Activated T-helper 2 cell treated with anti-CD3 and anti-CD28 coated beads, Interferon-gamma antibody, Interleukin-2, Interleukin-4, amounts not matched to agents 10 μg/mL and 5 μg/mL and 100 μg/mL, durations not matched to agents 14 hours and 24 hours and 36 hours (primary cell): ENCODE measurements around the gene MRPL38. TPM values are rescaled to one million over a fixed set of nuclear protein-coding genes. Genes with fewer than 3 reads are reported as not detected.
A peak's percentile ranks its signal among the peaks of the same experiment; 100 is the strongest.

Experiments
- DNase-seq: peaks from one replicate; pipeline ENCODE4 v3.0.0; 2021; ENCODE audit warnings: low spot score
- H3K27ac Mint-ChIP-seq: one replicate; pipeline ENCODE4 v1.8.0; 2021; ENCODE audit warnings: mixed read lengths
- H3K27me3 Mint-ChIP-seq: one replicate; pipeline ENCODE4 v1.8.0; 2021; ENCODE audit warnings: low read depth, mixed read lengths
- H3K36me3 Mint-ChIP-seq: one replicate; pipeline ENCODE4 v1.8.0; 2021; ENCODE audit warnings: low read depth, mixed read lengths
- H3K4me1 Mint-ChIP-seq: one replicate; pipeline ENCODE4 v1.8.0; 2021; ENCODE audit warnings: low read depth, mixed read lengths
- H3K4me3 Mint-ChIP-seq: one replicate; pipeline ENCODE4 v1.8.0; 2021; ENCODE audit warnings: low read depth, mild to moderate bottlenecking, moderate library complexity, mixed read lengths
- H3K9me3 Mint-ChIP-seq: one replicate; pipeline ENCODE4 v1.8.0; 2021; ENCODE audit warnings: mixed read lengths
- intact Hi-C: fragments of 100-400 bp; cut with micrococcal nuclease; formaldehyde crosslinking; loops from one replicate; pipeline ENCODE4 v1.15.1; 2023
- total RNA-seq: library from RNA; stranded (reverse); gene quantifications from 2 replicates; pipeline ENCODE4 v1.2.3, GENCODE V29; 2022

MRPL38 gene
- total RNA-seq, 1 donor from 2014 or later = 127 TPM

GRCh38 chr17:75914643-75915267 is 10.1 kb upstream of the MRPL38 start:
- no peak overlapping the region for H3K4me3 Mint-ChIP-seq
- intact Hi-C loops = no loop called here
- H3K36me3 Mint-ChIP-seq = no peaks in the 10 kb centered on the region
- no peaks in the 10 kb centered on the region for H3K27me3 Mint-ChIP-seq
- peaks cover 2% of the 10 kb centered on the region for H3K4me1 Mint-ChIP-seq
- H3K9me3 Mint-ChIP-seq = no peaks in the 10 kb centered on the region
- no peak overlapping the region for H3K27ac Mint-ChIP-seq
- no peak for DNase-seq

DNA sequence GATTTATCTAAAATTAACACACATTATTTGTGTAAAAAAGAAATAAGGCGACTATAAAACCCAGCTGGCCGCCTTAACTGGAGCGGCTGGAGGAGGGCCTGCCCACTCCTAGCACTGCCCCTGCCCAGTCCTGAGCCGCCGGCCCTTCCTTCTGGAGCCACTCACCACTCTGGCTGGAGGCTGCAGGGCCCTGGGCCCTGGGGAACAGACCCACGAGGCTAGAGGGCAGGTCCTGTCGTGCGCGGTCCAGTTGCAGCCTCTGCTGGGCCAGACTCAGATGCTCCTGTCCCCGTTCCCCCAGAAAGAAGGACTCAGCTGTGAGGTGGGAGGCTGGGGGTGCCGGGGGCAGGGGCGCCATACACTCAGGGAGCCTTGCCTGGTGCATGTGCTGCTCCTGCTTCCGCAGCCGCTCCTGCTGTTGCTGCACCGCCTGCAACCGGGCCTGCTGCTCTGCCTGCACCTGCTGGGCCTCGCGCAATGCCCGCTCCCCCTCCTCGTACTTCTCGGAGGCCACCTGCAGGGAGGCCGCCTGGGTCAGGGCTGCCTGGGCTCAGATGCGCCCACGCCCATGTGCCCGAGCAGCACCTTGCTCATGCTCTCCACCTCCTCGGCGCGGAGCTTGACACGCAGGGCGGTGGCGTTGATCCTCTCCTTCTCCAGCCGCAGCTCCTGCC is 9.0 kb upstream of the MRPL38 start:
- Mint-ChIP-seq H3K27ac (no peak overlapping the region), H3K36me3 (no peaks in the 10 kb centered on the region), H3K9me3 (no peaks in the 10 kb centered on the region), H3K4me1 (peaks cover 2% of the 10 kb centered on the region), H3K27me3 (no peaks in the 10 kb centered on the region), H3K4me3 (no peak overlapping the region)
- no peak for DNase-seq
- intact Hi-C loops = no loop called here

GRCh38 chr17:75910699-75911098 is 6.0 kb upstream of the MRPL38 start:
- Mint-ChIP-seq H3K4me1 (peaks cover 5% of the 10 kb centered on the region), H3K9me3 (no peaks in the 10 kb centered on the region), H3K36me3 (no peaks in the 10 kb centered on the region), H3K4me3 (no peak overlapping the region), H3K27ac (no peak overlapping the region), H3K27me3 (no peaks in the 10 kb centered on the region)
- DNase-seq = no peak
- intact Hi-C loops = no loop called here

DNA sequence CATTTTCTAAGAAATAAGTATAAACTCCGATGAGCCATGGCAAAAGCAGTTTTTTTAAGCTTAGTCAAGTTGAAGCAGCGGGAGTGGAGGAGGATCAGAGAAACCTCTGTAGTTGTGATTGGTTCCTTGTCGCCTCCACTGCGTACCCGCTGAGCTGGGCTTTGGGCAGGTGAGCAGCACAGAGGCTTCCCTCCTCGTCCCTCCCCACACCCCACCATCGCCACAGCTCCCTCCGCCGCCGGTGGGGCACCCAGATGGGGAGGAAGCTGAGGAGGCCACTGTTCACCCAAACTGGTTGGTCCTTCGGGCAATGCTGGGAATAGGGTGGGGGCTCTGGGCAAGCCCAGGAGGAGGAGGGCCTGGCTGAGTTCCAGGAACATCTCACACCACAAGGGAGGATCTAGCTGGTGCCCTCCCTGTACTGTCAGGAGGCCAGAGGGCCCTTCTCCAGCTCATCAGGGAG is 5.2 kb upstream of the MRPL38 start:
- H3K4me1 Mint-ChIP-seq = peaks cover 5% of the 10 kb centered on the region
- DNase-seq = no peak
- H3K27ac Mint-ChIP-seq = no peak overlapping the region
- no peaks in the 10 kb centered on the region for H3K36me3 Mint-ChIP-seq
- H3K4me3 Mint-ChIP-seq = no peak overlapping the region
- no peaks in the 10 kb centered on the region for H3K27me3 Mint-ChIP-seq
- intact Hi-C loops = loop anchor here (10.0 kb wide), 1 partner anchor 195 kb away; the partner anchor contains the start of gene EXOC7
- H3K9me3 Mint-ChIP-seq = no peaks in the 10 kb centered on the region

- H3K4me1 Mint-ChIP-seq = peaks cover 5% of the 10 kb centered on the region
- intact Hi-C loops = loop anchor here (10.0 kb wide), 1 partner anchor 196 kb away; the partner anchor contains the start of gene EXOC7
- no peak for DNase-seq
- no peaks in the 10 kb centered on the region for H3K36me3 Mint-ChIP-seq
- H3K27me3 Mint-ChIP-seq = no peaks in the 10 kb centered on the region
- no peaks in the 10 kb centered on the region for H3K9me3 Mint-ChIP-seq
- H3K4me3 Mint-ChIP-seq = no peak overlapping the region
- no peak overlapping the region for H3K27ac Mint-ChIP-seq
Measured at GRCh38 chr17:75909051-75909811, 4.5 kb upstream of the MRPL38 start.

DNA sequence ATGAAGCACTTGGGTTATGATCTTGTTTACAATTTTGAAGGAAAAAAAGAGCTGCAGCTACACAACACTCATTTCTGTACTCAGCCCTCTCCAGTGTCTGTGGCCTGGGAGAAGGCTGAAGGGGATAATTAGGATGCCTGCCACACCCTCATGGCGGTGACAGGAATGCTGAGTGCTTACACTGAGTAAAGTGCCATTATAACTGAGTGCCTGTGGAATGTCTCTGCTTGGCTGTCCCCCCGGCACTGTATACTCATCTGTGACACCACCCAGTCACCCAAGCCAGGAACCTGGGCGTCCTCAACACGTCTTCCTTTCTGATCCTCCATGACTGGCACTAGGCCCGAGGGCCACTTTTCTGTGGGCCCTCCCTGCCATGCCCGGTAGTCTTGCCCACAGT is 3.5 kb upstream of the MRPL38 start:
- Mint-ChIP-seq H3K27ac (no peak overlapping the region), H3K36me3 (no peaks in the 10 kb centered on the region), H3K27me3 (no peaks in the 10 kb centered on the region), H3K9me3 (no peaks in the 10 kb centered on the region), H3K4me1 (peaks cover 5% of the 10 kb centered on the region), H3K4me3 (no peak overlapping the region)
- no peak for DNase-seq
- intact Hi-C loops = loop anchor here (10.0 kb wide), 1 partner anchor 197 kb away; the partner anchor contains the start of gene EXOC7

DNA sequence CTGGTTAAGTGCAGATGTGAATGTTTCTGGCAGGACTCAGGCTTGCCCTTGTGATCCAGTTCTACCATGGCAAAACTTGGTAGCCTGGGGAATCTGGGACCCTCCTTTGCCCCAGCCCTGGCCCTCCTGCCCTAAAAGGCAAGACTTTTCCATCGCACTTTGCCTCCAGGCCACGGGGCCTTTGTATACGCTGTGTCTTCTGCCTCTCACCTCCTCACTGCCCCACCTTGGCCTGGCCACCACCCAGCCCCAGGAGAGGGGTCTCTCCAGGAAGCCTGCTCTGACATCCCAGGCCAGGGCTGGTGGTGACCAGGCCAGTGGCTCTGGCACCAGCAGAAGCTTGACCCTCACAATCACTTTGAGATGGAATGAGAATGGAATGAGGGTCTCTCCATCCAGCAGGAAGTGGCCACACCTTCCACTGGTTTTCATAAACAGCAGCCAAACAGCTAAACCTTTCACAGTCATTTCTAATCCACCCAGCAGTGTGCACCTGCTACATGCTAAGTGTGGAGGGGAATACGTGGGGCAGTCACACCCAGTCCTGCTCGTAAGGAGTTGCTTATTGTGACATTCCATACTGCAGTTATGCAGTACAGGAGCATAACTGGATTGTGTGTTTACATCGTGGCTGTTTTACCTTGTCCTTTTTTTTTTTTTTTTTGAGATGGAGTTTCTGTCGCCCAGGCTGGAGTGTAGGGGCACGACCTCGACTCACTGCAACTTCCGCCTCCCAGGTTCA is 1.6 kb upstream of the MRPL38 start:
- H3K9me3 Mint-ChIP-seq = no peaks in the 10 kb centered on the region
- peaks cover 5% of the 10 kb centered on the region for H3K4me1 Mint-ChIP-seq
- intact Hi-C loops = loop anchor here (10.0 kb wide), 1 partner anchor 198 kb away; the partner anchor contains the start of gene EXOC7
- H3K27me3 Mint-ChIP-seq = no peaks in the 10 kb centered on the region
- H3K4me3 Mint-ChIP-seq = peak overlapping the region; percentile 39
- H3K36me3 Mint-ChIP-seq = peaks cover 6% of the 10 kb centered on the region
- H3K27ac Mint-ChIP-seq = peak overlapping the region; percentile 46
- DNase-seq = no peak

DNA sequence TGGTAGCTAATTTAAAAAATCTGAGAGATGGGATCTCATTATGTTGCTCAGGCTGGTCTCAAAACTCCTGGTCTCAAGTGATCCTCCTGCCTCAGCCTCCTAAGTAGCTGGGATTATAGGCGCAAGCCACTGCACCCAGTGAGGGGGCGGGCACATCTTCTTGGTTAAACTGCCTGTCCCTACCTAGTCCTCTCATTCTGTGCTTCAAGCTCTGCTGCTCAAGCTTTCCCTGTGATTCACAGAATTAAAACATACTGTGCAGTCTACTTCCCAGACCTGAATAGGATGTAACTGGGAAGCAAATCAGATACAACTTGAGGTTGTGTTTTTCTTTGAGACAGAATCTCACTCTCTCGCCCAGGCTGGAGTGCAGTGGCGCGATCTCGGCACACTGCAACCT is 2.3 kb downstream of the MRPL38 start:
- H3K27me3 Mint-ChIP-seq = no peaks in the 10 kb centered on the region
- intact Hi-C loops = loop anchor here (10.0 kb wide), 1 partner anchor 202 kb away; the partner anchor contains the start of gene EXOC7
- DNase-seq = no peak
- peaks cover 7% of the 10 kb centered on the region for H3K4me1 Mint-ChIP-seq
- no peak overlapping the region for H3K4me3 Mint-ChIP-seq
- no peaks in the 10 kb centered on the region for H3K9me3 Mint-ChIP-seq
- H3K27ac Mint-ChIP-seq = no peak overlapping the region
- peaks cover 35% of the 10 kb centered on the region for H3K36me3 Mint-ChIP-seq

DNA sequence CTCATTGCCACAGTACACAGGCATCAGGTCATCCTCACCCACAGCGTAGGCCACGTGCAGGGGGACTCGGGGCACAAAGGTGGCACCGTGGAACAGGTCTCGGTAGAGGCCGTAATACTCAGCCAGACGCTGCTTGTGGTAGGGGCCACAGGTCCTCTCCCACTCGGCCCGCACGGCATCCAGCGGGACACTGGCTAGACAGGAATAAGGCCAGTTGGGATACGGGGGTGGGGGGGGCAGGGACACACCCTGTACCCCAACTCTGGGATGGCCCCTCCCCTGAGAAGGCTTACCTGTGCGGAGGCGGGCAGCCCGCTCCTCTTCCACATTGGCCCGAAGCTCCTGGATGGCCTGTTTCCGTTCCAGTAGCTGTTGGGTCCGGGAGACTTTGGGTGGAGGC is 3.0 kb downstream of the MRPL38 start:
- peaks cover 9% of the 10 kb centered on the region for H3K4me1 Mint-ChIP-seq
- intact Hi-C loops = loop anchor here (10.0 kb wide), 1 partner anchor 203 kb away; the partner anchor contains the start of gene EXOC7
- H3K4me3 Mint-ChIP-seq = no peak overlapping the region
- DNase-seq = no peak
- H3K36me3 Mint-ChIP-seq = peaks cover 37% of the 10 kb centered on the region
- H3K9me3 Mint-ChIP-seq = no peaks in the 10 kb centered on the region
- H3K27ac Mint-ChIP-seq = no peak overlapping the region
- no peaks in the 10 kb centered on the region for H3K27me3 Mint-ChIP-seq

GRCh38 chr17:75900691-75901533 is 3.8 kb downstream of the MRPL38 start:
- H3K4me3 Mint-ChIP-seq = no peak overlapping the region
- DNase-seq = no peak
- H3K9me3 Mint-ChIP-seq = no peaks in the 10 kb centered on the region
- H3K27ac Mint-ChIP-seq = no peak overlapping the region
- H3K27me3 Mint-ChIP-seq = no peaks in the 10 kb centered on the region
- intact Hi-C loops = loop anchor here (10.0 kb wide), 1 partner anchor 204 kb away; the partner anchor contains the start of gene EXOC7
- H3K4me1 Mint-ChIP-seq = peaks cover 5% of the 10 kb centered on the region
- H3K36me3 Mint-ChIP-seq = peaks cover 37% of the 10 kb centered on the region

DNA sequence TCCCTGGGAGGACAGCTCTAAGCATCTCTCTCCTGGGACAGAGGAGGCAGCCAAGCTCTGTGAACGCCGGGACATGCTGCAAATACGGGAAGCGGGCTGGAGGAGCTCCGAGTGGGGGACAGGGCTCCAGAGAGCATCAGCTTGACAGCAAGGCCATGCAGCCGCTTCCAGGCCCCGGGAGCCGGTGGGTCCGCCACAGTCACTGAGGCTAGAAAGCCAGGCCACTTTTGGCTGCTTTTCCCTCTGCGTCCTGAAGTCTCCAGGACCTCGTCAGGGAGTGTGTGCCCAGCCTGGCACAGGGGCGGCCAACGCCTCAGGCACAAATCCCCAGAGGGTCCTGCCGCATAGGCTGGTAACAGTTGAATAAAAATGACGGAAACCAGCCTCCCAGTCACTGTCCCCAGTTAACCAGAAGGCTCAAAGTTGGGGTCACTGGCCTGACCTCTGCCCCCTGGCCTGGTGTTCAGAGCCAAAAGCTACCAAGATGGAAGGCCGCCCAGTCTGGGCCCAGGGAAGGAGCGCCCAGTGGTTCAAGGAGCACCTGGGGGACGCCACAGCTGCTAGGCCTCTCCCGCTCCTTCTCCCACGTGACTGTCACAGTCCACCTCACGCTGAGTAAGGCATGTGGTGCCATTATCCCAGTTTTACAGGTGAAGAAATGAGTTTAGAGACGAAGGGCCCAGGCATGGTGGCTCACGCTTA is 4.8 kb downstream of the MRPL38 start:
- Mint-ChIP-seq H3K4me3 (no peak overlapping the region), H3K4me1 (peaks cover 12% of the 10 kb centered on the region), H3K36me3 (peaks cover 40% of the 10 kb centered on the region), H3K9me3 (no peaks in the 10 kb centered on the region), H3K27me3 (no peaks in the 10 kb centered on the region), H3K27ac (no peak overlapping the region)
- DNase-seq = no peak
- intact Hi-C loops = loop anchor here (10.0 kb wide), 1 partner anchor 205 kb away; the partner anchor contains the start of gene EXOC7
